Sigmoid colon (tissue), 3 donors: Measurements from ENCODE around the gene KCNJ14.

ENCODE experiments used
- POLR2A ChIP-seq, 2 donors: fragments of 450-650 bp; IDR thresholded peaks; one replicate each; pipeline ENCODE4 v1.6.1; 2016; ENCODE audit warnings: antibody characterized with exemption in 2 of 2, mild to moderate bottlenecking in 2 of 2, moderate library complexity in 2 of 2
- TF ChIP-seq, protein P1 (sequence below), 4 experiments: fragments of 450-650 bp in 3 of 4; fragments of 200-600 bp in 1 of 4; IDR thresholded peaks; one replicate each; pipeline ENCODE4 v1.5.1; 2016 to 2019; ENCODE audit warnings: antibody characterized with exemption in 4 of 4, mild to moderate bottlenecking in 3 of 4, moderate library complexity in 2 of 4

DNA sequence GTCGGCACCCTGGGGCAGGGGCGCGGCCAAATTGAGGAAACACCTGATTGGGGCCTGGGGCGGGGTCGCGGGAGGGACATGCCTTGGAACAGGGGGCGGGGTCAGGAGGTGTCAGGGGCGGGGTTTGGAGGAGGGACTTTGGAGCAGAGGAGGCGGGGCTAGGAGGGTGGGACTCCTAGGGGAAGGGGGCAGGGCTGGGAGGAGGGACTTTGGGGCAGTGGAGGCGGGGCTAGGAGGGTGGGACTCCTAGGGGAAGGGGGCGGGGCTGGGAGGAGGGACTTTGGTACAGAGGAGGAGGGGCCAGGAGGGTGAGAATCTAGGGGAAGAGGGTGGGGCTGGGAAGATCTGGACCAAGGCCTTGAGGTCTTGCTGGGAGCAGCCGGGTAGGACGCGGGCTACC lies 40.0 kb upstream of the KCNJ14 start:
- TF ChIP-seq POLR2A (IDR thresholded peaks at IDR 0.05) = no peak
- TF ChIP-seq, protein P1, sequence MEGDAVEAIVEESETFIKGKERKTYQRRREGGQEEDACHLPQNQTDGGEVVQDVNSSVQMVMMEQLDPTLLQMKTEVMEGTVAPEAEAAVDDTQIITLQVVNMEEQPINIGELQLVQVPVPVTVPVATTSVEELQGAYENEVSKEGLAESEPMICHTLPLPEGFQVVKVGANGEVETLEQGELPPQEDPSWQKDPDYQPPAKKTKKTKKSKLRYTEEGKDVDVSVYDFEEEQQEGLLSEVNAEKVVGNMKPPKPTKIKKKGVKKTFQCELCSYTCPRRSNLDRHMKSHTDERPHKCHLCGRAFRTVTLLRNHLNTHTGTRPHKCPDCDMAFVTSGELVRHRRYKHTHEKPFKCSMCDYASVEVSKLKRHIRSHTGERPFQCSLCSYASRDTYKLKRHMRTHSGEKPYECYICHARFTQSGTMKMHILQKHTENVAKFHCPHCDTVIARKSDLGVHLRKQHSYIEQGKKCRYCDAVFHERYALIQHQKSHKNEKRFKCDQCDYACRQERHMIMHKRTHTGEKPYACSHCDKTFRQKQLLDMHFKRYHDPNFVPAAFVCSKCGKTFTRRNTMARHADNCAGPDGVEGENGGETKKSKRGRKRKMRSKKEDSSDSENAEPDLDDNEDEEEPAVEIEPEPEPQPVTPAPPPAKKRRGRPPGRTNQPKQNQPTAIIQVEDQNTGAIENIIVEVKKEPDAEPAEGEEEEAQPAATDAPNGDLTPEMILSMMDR (IDR thresholded peaks at IDR 0.05) = no peak
